Thyroid gland (tissue), 4 donors: Measurements from ENCODE around the gene FUNDC1.
"Not testable (repeated sequence)": the region's sequence is repeated elsewhere in the genome, so short reads cannot be mapped to it uniquely, and the experiment has no call there.

ENCODE experiments used
- CTCF ChIP-seq, 6 experiments: fragments of 200-600 bp in 3 of 6; fragments of 450-650 bp in 3 of 6; sonication (generic) in 3 of 6; IDR thresholded peaks; one replicate each; pipeline ENCODE4 v1.5.1; 2016 to 2019; ENCODE audit warnings: antibody characterized with exemption in 6 of 6, mild to moderate bottlenecking in 2 of 6, inconsistent platforms in 1 of 6, moderate library complexity in 1 of 6
- POLR2A ChIP-seq, 2 donors: fragments of 450-650 bp; IDR thresholded peaks; one replicate each; pipeline ENCODE4 v1.6.1; 2017; ENCODE audit warnings: antibody characterized with exemption in 2 of 2, mild to moderate bottlenecking in 2 of 2, moderate library complexity in 1 of 2

- not testable (repeated sequence) for TF ChIP-seq CTCF, POLR2A (IDR thresholded peaks at IDR 0.05)
Measured at GRCh38 chrX:44561896-44562295, 19.2 kb upstream of the FUNDC1 start.
